Astrocyte of the cerebellum (primary cell): Measurements from ENCODE around the gene LRFN5.

ENCODE experiments used
- DNase-seq: peaks from one replicate; pipeline ENCODE4 v3.0.0-alpha.2; 2011; ENCODE audit warnings: low read depth
- H3K4me3 ChIP-seq: 2 replicates; pipeline ENCODE4 v1.5.1; 2011; ENCODE audit warnings: mild to moderate bottlenecking, low read depth, low read length, moderate library complexity
- in situ Hi-C: cut with HindIII; loops from 2 replicates; pipeline ENCODE4 v1.10.0; 2017; ENCODE audit warnings: low sequenced_read_pairs
- TF ChIP-seq, protein P1 (sequence below): IDR thresholded peaks from 2 replicates; pipeline ENCODE4 v1.5.1; 2012; ENCODE audit warnings: low read length, low read depth, moderate library complexity, mild to moderate bottlenecking; ENCODE audit errors: missing control alignments

Gene LRFN5

GRCh38 chr14:41872931-41873685, 266.4 kb downstream of the LRFN5 start:
- TF ChIP-seq, protein P1, sequence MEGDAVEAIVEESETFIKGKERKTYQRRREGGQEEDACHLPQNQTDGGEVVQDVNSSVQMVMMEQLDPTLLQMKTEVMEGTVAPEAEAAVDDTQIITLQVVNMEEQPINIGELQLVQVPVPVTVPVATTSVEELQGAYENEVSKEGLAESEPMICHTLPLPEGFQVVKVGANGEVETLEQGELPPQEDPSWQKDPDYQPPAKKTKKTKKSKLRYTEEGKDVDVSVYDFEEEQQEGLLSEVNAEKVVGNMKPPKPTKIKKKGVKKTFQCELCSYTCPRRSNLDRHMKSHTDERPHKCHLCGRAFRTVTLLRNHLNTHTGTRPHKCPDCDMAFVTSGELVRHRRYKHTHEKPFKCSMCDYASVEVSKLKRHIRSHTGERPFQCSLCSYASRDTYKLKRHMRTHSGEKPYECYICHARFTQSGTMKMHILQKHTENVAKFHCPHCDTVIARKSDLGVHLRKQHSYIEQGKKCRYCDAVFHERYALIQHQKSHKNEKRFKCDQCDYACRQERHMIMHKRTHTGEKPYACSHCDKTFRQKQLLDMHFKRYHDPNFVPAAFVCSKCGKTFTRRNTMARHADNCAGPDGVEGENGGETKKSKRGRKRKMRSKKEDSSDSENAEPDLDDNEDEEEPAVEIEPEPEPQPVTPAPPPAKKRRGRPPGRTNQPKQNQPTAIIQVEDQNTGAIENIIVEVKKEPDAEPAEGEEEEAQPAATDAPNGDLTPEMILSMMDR: no peak
- H3K4me3 ChIP-seq: no peak overlapping the region
- DNase-seq: no peak
- in situ Hi-C loops: no loop called here

DNA sequence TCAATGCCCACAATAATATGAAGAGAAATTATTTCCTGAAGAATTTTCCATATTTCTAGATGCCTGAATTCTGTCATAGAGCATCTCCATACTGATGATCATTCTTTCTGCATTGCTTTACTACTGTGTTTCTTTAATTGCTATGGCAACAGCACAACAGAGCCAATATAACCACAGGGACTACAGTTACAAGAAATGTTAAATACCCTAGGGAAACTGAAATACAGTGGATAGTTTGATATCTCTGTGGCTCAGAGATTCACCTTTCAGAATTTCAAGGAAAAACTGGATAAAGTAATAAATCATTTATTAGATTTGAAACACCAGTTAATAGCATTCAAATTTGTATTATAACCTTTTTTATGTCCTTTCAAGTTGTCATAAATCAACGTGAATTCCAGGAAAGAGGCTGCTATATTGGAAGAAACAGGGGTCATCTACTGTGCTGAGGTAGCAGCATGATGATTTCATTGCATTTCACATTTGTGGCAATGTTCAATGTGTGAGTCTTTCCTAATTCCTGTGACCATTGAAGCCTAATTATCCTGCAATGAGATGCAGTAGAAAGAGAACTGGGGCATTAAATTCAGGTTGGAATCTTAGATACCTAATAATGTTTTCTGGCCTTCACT, 267.1 kb downstream of the LRFN5 start:
- TF ChIP-seq, protein P1: no peak
- no peak overlapping the region for H3K4me3 ChIP-seq
- peak; percentile 6 for DNase-seq
- in situ Hi-C loops: no loop called here

DNA sequence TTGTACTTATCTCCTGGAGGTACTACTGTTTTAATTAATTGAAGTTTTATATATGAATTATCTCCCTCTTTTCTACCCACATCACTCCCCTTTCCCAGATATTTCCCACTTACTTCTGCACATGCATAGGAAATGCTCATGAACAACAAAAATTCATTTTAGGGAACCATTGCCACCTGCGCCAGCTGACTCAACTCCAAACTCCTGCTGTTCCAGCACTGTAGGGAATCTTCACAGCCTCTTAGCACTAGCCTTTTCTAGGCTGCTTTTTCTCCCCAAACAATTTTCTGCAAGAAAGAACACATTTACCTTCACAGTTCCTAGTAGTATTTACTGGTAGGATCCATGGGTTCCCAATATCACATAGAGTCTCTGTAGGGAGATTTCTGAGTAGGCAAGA, 268.4 kb downstream of the LRFN5 start:
- TF ChIP-seq, protein P1: no peak
- DNase-seq: no peak
- no peak overlapping the region for H3K4me3 ChIP-seq
- in situ Hi-C loops: no loop called here

DNA sequence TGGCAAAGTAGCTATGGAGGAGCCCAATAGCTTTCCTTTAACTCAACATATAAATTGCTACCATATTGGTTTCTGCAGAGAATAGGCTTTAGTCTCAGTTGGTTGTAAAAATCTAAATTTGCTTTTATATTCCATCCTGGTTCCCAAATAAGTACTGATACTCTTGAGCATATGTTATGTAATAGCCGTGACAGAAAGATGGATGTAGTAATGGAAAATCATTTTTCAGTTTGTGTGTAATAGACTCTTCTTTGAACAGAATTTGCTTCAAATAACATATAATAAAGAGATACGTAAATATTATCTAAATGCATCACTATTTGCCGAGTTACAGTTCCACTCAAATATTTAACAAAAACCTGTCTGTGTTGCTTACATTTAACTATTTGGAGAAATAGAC, 271.6 kb downstream of the LRFN5 start:
- TF ChIP-seq, protein P1: no peak
- no peak for DNase-seq
- H3K4me3 ChIP-seq: no peak overlapping the region
- in situ Hi-C loops: no loop called here

- in situ Hi-C loops: no loop called here
- TF ChIP-seq, protein P1: no peak
- H3K4me3 ChIP-seq: no peak overlapping the region
- no peak for DNase-seq
These were observed 284.9 kb downstream of the LRFN5 start for GRCh38 chr14:41891624-41892023.

DNA sequence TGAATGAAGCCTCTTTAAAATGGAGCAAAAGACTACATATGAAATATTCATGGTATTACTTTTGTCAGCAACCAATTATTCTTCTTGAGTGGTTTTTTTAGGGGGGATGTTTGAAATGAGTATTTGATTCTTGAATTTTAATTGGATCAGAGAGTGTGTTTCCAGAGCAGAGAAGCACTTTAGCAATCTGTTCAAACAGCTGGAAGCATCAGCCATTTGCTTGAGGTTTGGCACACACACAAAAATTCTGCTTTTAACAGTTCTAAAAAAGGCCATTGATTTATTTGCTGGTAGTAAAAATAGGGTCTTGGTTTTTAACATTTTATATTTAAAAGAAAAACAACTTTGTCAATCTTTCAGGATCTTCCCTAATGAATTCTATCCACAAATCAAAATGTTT, 292.7 kb downstream of the LRFN5 start:
- TF ChIP-seq, protein P1: no peak
- DNase-seq: peak; percentile 32
- H3K4me3 ChIP-seq: no peak overlapping the region
- in situ Hi-C loops: no loop called here
